IMR-90 (cell line): ENCODE results near the gene FOXL3. TPM values are rescaled to one million over a fixed set of nuclear protein-coding genes. Genes with fewer than 3 reads are reported as not detected.

ENCODE experiments used
- ATAC-seq: fragments of 200-7000 bp; cut with Tn5 transposase; 2 replicates; pipeline ENCODE4 v1.9.1; 2020; ENCODE audit warnings: low read depth, mild to moderate bottlenecking, moderate library complexity
- BruUV-seq: library from RNA; stranded (reverse); fragments of 400-500 nt; replicated peaks from 2 replicates; lab custom pipeline; 2021; lab: Mats Ljungman, UMichigan
- CTCF ChIA-PET: fragments of 300-600 bp; formaldehyde crosslinking; extraction: SDS; loops from one replicate; lab custom pipeline; 2021; ENCODE audit warnings: antibody characterized with exemption; lab: Yijun Ruan, JAX
- POLR2A ChIA-PET: fragments of 300-600 bp; sonication (Branson Sonifier 250); formaldehyde crosslinking; loops from one replicate; lab custom pipeline; 2022; ENCODE audit warnings: antibody characterized with exemption; ENCODE audit not compliant: unreplicated experiment; lab: Charles Lee
- DNase-seq: peaks from one replicate; pipeline ENCODE4 v3.0.0; 2013
- H2AFZ ChIP-seq: replicated peaks from 2 replicates; pipeline ENCODE3; 2013; ENCODE audit warnings: low read length, mild to moderate bottlenecking; ENCODE audit not compliant: poor library complexity
- H2AK5ac ChIP-seq: 2 replicates; pipeline ENCODE4 v1.6.1; 2013; ENCODE audit warnings: low read depth, low read length, inconsistent platforms
- H2AK9ac ChIP-seq: replicated peaks from 2 replicates; pipeline ENCODE3; 2013; ENCODE audit warnings: mild to moderate bottlenecking, low read depth, low read length, moderate library complexity; ENCODE audit not compliant: poor library complexity
- H2BK120ac ChIP-seq: 2 replicates; pipeline ENCODE4 v1.6.1; 2013; ENCODE audit warnings: low read depth, low read length, inconsistent platforms
- H2BK15ac ChIP-seq: 3 replicates; pipeline ENCODE4 v1.6.1; 2013; ENCODE audit warnings: low read depth, low read length, inconsistent platforms
- H2BK20ac ChIP-seq: 2 replicates; pipeline ENCODE4 v1.6.1; 2013; ENCODE audit warnings: low read depth, mild to moderate bottlenecking, inconsistent platforms, low read length, moderate library complexity
- H2BK5ac ChIP-seq: 2 replicates; pipeline ENCODE4 v1.6.1; 2013; ENCODE audit warnings: mild to moderate bottlenecking, low read depth, low read length, inconsistent platforms; ENCODE audit not compliant: poor library complexity, severe bottlenecking
- H3K14ac ChIP-seq: replicated peaks from 2 replicates; pipeline ENCODE4 v1.6.1; 2013; ENCODE audit warnings: low read depth, low read length, inconsistent platforms
- H3K18ac ChIP-seq: 2 replicates; pipeline ENCODE4 v1.6.1; 2013; ENCODE audit warnings: low read depth, low read length, control low read depth
- H3K23ac ChIP-seq: 2 replicates; pipeline ENCODE4 v1.6.1; 2013; ENCODE audit warnings: low read depth, low read length, inconsistent platforms
- H3K27ac ChIP-seq: 2 replicates; pipeline ENCODE4 v1.5.1; 2013; ENCODE audit warnings: mild to moderate bottlenecking, control low read depth, low read length; ENCODE audit not compliant: insufficient read depth
- H3K27me3 ChIP-seq: 2 replicates; pipeline ENCODE4 v1.6.1; 2013; ENCODE audit warnings: low read length; ENCODE audit not compliant: control insufficient read depth, insufficient read depth
- H3K36me3 ChIP-seq: 2 replicates; pipeline ENCODE4 v1.6.1; 2013; ENCODE audit warnings: low read length, mixed read lengths; ENCODE audit not compliant: control insufficient read depth, insufficient read depth
- H3K4ac ChIP-seq: 2 replicates; pipeline ENCODE4 v1.6.1; 2013; ENCODE audit warnings: low read depth, low read length, inconsistent platforms
- H3K4me1 ChIP-seq: 2 replicates; pipeline ENCODE4 v1.6.1; 2013; ENCODE audit warnings: low read length, mixed read lengths; ENCODE audit not compliant: control insufficient read depth, insufficient read depth
- H3K4me2 ChIP-seq: 2 replicates; pipeline ENCODE4 v1.6.1; 2013; ENCODE audit warnings: low read depth, mild to moderate bottlenecking, control low read depth, low read length, moderate library complexity
- H3K4me3 ChIP-seq: 2 replicates; pipeline ENCODE4 v1.5.1; 2013; ENCODE audit warnings: low read depth, mild to moderate bottlenecking, control low read depth, low read length, moderate library complexity; ENCODE audit not compliant: insufficient read depth
- H3K56ac ChIP-seq: 2 replicates; pipeline ENCODE4 v1.6.1; 2013; ENCODE audit warnings: low read length, inconsistent platforms; ENCODE audit not compliant: insufficient read depth; ENCODE audit errors: extremely low read depth
- H3K79me1 ChIP-seq, 2 experiments: 2 replicates each; pipeline ENCODE4 v1.6.1; 2013; ENCODE audit warnings: low read length in 2 of 2, inconsistent platforms in 1 of 2, low read depth in 1 of 2
- H3K9ac ChIP-seq: 2 replicates; pipeline ENCODE4 v1.6.1; 2013; ENCODE audit warnings: low read depth, low read length, control low read depth
- H3K9me1 ChIP-seq: 2 replicates; pipeline ENCODE4 v1.6.1; 2013; ENCODE audit warnings: low read length, inconsistent platforms; ENCODE audit not compliant: insufficient read depth
- H3K9me3 ChIP-seq: 2 replicates; pipeline ENCODE4 v1.6.1; 2013; ENCODE audit warnings: low read length; ENCODE audit not compliant: control insufficient read depth, insufficient read depth
- H4K20me1 ChIP-seq: 2 replicates; pipeline ENCODE4 v1.6.1; 2013; ENCODE audit warnings: low read length, inconsistent platforms; ENCODE audit not compliant: insufficient read depth
- H4K5ac ChIP-seq: 2 replicates; pipeline ENCODE4 v1.6.1; 2013; ENCODE audit warnings: mild to moderate bottlenecking, low read depth, low read length, control low read depth
- H4K8ac ChIP-seq, 2 experiments: 2 replicates each; pipeline ENCODE4 v1.6.1; 2013; ENCODE audit warnings: low read depth in 2 of 2, low read length in 2 of 2, control low read depth in 1 of 2, inconsistent platforms in 1 of 2
- H4K91ac ChIP-seq: 2 replicates; pipeline ENCODE4 v1.6.1; 2013; ENCODE audit warnings: low read depth, low read length, inconsistent platforms; ENCODE audit not compliant: insufficient read depth
- BHLHE40 ChIP-seq: fragments of 150-350 bp; IDR thresholded peaks from 2 replicates; pipeline ENCODE4 v1.6.1; 2016; ENCODE audit warnings: mild to moderate bottlenecking, low read depth, low read length
- CEBPB ChIP-seq: IDR thresholded peaks from 2 replicates; pipeline ENCODE4 v1.6.1; 2012; ENCODE audit warnings: low read depth, low read length, improper control_type of control experiment
- CHD1 ChIP-seq: IDR thresholded peaks from 2 replicates; pipeline ENCODE4 v1.6.1; 2012; ENCODE audit warnings: low read depth, low read length, improper control_type of control experiment
- CTCF ChIP-seq: conservative IDR thresholded peaks from 2 replicates; pipeline ENCODE4 v1.5.1; 2012; ENCODE audit warnings: mild to moderate bottlenecking, low read depth, low read length, improper control_type of control experiment
- ELK1 ChIP-seq: fragments of 150-350 bp; IDR thresholded peaks from 2 replicates; pipeline ENCODE4 v1.6.1; 2016; ENCODE audit warnings: low read depth, mild to moderate bottlenecking, low read length, moderate library complexity, borderline replicate concordance
- FOS ChIP-seq: fragments of 150-350 bp; IDR thresholded peaks from 2 replicates; pipeline ENCODE4 v1.6.1; 2016; ENCODE audit warnings: low read depth, low read length
- MAFK ChIP-seq: IDR thresholded peaks from 2 replicates; pipeline ENCODE4 v1.6.1; 2012; ENCODE audit warnings: low read depth, low read length, improper control_type of control experiment
- MAZ ChIP-seq: IDR thresholded peaks from 2 replicates; pipeline ENCODE4 v1.6.1; 2012; ENCODE audit warnings: low read depth, mild to moderate bottlenecking, low read length, improper control_type of control experiment, moderate library complexity, borderline replicate concordance
- RAD21 ChIP-seq: IDR thresholded peaks from 2 replicates; pipeline ENCODE4 v1.6.1; 2012; ENCODE audit warnings: low read length, improper control_type of control experiment
- RCOR1 ChIP-seq: IDR thresholded peaks from 2 replicates; pipeline ENCODE4 v1.6.1; 2012; ENCODE audit warnings: mild to moderate bottlenecking, low read length, improper control_type of control experiment; ENCODE audit not compliant: insufficient replicate concordance
- RFX5 ChIP-seq: IDR thresholded peaks from 2 replicates; pipeline ENCODE4 v1.8.0; 2012; ENCODE audit warnings: low read depth, mild to moderate bottlenecking, low read length, moderate library complexity
- WGBS, 2 experiments: methylation state at CpG; one replicate each; pipeline versions ENCODE4 v1.1.5 to v1.1.7; 2013; ENCODE audit warnings: missing lambda C conversion rate in 2 of 2; ENCODE audit not compliant: insufficient read length in 1 of 2; ENCODE audit errors: extremely low coverage in 2 of 2; 5-methylcytosine and 5-hydroxymethylcytosine counted together
- dilution Hi-C: fragments of 300-500 bp; cut with HindIII; formaldehyde crosslinking; loops from one replicate; pipeline ENCODE4 v1.14.3; 2018; ENCODE audit warnings: low sequenced_read_pairs; ENCODE audit not compliant: unreplicated experiment
- in situ Hi-C: fragments of 300-500 bp; cut with MboI; formaldehyde crosslinking; loops from 3 replicates; pipeline ENCODE4 v1.14.3; 2019; ENCODE audit warnings: low sequenced_read_pairs, inconsistent platforms, mixed read lengths
- intact Hi-C: fragments of 100-400 bp; cut with micrococcal nuclease; formaldehyde crosslinking; loops from 2 replicates; pipeline ENCODE4 v1.10.0; 2022
- polyA plus RNA-seq, 3 experiments: library from polyadenylated mRNA; depleted of rRNA; stranded (reverse); fragments of >200 nt; gene quantifications; 2 replicates each; pipeline ENCODE4 v1.2.3, GENCODE V29; 2012; ENCODE audit warnings: low replicate concordance in 1 of 3
- total RNA-seq: library from RNA; depleted of rRNA; stranded (reverse); fragments of >200 nt; gene quantifications from 2 replicates; pipeline ENCODE4 v1.2.3, GENCODE V29; 2012

The FOXL3 gene
- total and polyA plus RNA-seq, 2 of the 4 experiments (the other 2 are of a cell fraction) = not detected

GRCh38 chr7:291373-292092 lies 1.6 kb downstream of the FOXL3 start:
- no peak overlapping the region for H2AFZ ChIP-seq
- no peak overlapping the region for H2AK9ac ChIP-seq
- DNase-seq (no peak), ATAC-seq (no peak)
- no peak overlapping the region for H2BK120ac ChIP-seq
- ChIA-PET CTCF (no interaction called here), POLR2A (no interaction called here)
- H2BK5ac ChIP-seq = no peak overlapping the region
- peaks cover 72% of the 10 kb centered on the region for H3K27me3 ChIP-seq
- H3K4me2 ChIP-seq = no peak overlapping the region
- H4K5ac ChIP-seq = no peak overlapping the region
- no peaks in the 10 kb centered on the region for H3K9me3 ChIP-seq
- H3K23ac ChIP-seq = no peak overlapping the region
- H3K56ac ChIP-seq = no peak overlapping the region
- no peak overlapping the region for H3K4ac ChIP-seq
- no peaks in the 10 kb centered on the region for H3K36me3 ChIP-seq
- no peak overlapping the region for H3K14ac ChIP-seq
- H3K27ac ChIP-seq = no peak overlapping the region
- H2AK5ac ChIP-seq = no peak overlapping the region
- H4K20me1 ChIP-seq = no peaks in the 10 kb centered on the region
- no peaks in the 10 kb centered on the region for H3K4me1 ChIP-seq
- 56% methylated on average over 4 of the region's 21 CpGs; no CpG with 5 or more reads in 1 of the 2 experiments for WGBS, 2 experiments
- intact Hi-C loops = no loop called here
- in situ Hi-C loops = no loop called here
- no TSS peak for BruUV-seq
- no peak overlapping the region for H4K8ac ChIP-seq
- TF ChIP-seq ELK1 (no peak), CEBPB (no peak), CTCF (no peak), CHD1 (no peak), MAFK (no peak), RAD21 (no peak), RFX5 (no peak), MAZ (no peak), FOS (no peak), BHLHE40 (no peak), RCOR1 (no peak)
- no peak overlapping the region for H3K18ac ChIP-seq
- H4K91ac ChIP-seq = no peak overlapping the region
- no peak overlapping the region for H2BK20ac ChIP-seq
- H3K9me1 ChIP-seq = no peaks in the 10 kb centered on the region
- H3K9ac ChIP-seq = no peak overlapping the region
- dilution Hi-C loops = no loop called here
- H3K79me1 ChIP-seq = no peaks in the 10 kb centered on the region
- H3K4me3 ChIP-seq = no peak overlapping the region
- H2BK15ac ChIP-seq = no peak overlapping the region
